Osteocyte (in vitro differentiated cells): Measurements from ENCODE around the gene TBC1D22B. TPM values are rescaled to one million over a fixed set of nuclear protein-coding genes. Genes with fewer than 3 reads are reported as not detected.

Experiments
- DNase-seq: peaks from one replicate; pipeline ENCODE4 v3.0.0; 2021; ENCODE audit warnings: mixed read lengths; ENCODE audit not compliant: unreplicated experiment; ENCODE audit errors: extremely low spot score
- H3K27ac Mint-ChIP-seq: one replicate; pipeline ENCODE4 v1.8.0; 2021; ENCODE audit warnings: mild to moderate bottlenecking, mixed read lengths; ENCODE audit not compliant: unreplicated experiment
- H3K27me3 Mint-ChIP-seq: one replicate; pipeline ENCODE4 v1.8.0; 2021; ENCODE audit warnings: mixed read lengths; ENCODE audit not compliant: unreplicated experiment
- H3K36me3 Mint-ChIP-seq: one replicate; pipeline ENCODE4 v1.8.0; 2021; ENCODE audit warnings: mixed read lengths; ENCODE audit not compliant: unreplicated experiment
- H3K4me1 Mint-ChIP-seq: one replicate; pipeline ENCODE4 v1.8.0; 2021; ENCODE audit warnings: mixed read lengths; ENCODE audit not compliant: unreplicated experiment
- H3K4me3 Mint-ChIP-seq: one replicate; pipeline ENCODE4 v1.8.0; 2021; ENCODE audit warnings: mild to moderate bottlenecking, moderate library complexity, mixed read lengths; ENCODE audit not compliant: unreplicated experiment
- H3K9me3 Mint-ChIP-seq: one replicate; pipeline ENCODE4 v1.8.0; 2021; ENCODE audit warnings: mixed read lengths; ENCODE audit not compliant: unreplicated experiment
- total RNA-seq: library from RNA; stranded (reverse); gene quantifications from 2 replicates; pipeline ENCODE4 v1.2.1, GENCODE V29; 2021
- TF ChIP-seq, protein P1 (sequence below): fragments of 200-600 bp; sonication (generic); IDR thresholded peaks from 2 replicates; pipeline ENCODE4 v1.5.0; 2021; ENCODE audit warnings: antibody characterized with exemption, mild to moderate bottlenecking, moderate library complexity

TBC1D22B gene
- total RNA-seq, 1 donor from 2014 or later = 13.8 TPM

DNA sequence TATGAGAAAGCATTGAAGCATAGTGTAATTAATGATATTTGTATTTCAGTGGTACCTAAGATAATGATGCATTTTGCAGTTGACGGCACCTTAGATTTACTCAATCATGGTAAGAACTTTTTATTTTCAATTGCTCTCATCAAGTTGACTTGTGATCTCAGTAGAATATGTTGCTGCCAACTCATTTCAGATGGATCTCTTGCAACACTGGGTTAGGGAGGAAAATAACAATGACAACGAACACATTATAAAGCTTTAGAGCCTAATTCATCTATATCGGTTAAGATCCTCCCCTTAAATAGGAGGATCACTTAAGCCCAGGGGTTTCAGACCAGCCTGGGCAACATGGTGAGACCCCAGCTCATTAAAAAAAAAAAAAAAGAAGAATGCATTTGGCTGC lies 18.0 kb upstream of the TBC1D22B start:
- Mint-ChIP-seq H3K9me3 (peaks cover 3% of the 10 kb centered on the region), H3K4me1 (peaks cover 60% of the 10 kb centered on the region), H3K36me3 (no peaks in the 10 kb centered on the region), H3K27ac (peak overlapping the region; percentile 98), H3K4me3 (no peak overlapping the region), H3K27me3 (no peaks in the 10 kb centered on the region)
- DNase-seq = no peak
- TF ChIP-seq, protein P1, sequence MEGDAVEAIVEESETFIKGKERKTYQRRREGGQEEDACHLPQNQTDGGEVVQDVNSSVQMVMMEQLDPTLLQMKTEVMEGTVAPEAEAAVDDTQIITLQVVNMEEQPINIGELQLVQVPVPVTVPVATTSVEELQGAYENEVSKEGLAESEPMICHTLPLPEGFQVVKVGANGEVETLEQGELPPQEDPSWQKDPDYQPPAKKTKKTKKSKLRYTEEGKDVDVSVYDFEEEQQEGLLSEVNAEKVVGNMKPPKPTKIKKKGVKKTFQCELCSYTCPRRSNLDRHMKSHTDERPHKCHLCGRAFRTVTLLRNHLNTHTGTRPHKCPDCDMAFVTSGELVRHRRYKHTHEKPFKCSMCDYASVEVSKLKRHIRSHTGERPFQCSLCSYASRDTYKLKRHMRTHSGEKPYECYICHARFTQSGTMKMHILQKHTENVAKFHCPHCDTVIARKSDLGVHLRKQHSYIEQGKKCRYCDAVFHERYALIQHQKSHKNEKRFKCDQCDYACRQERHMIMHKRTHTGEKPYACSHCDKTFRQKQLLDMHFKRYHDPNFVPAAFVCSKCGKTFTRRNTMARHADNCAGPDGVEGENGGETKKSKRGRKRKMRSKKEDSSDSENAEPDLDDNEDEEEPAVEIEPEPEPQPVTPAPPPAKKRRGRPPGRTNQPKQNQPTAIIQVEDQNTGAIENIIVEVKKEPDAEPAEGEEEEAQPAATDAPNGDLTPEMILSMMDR = no peak

DNA sequence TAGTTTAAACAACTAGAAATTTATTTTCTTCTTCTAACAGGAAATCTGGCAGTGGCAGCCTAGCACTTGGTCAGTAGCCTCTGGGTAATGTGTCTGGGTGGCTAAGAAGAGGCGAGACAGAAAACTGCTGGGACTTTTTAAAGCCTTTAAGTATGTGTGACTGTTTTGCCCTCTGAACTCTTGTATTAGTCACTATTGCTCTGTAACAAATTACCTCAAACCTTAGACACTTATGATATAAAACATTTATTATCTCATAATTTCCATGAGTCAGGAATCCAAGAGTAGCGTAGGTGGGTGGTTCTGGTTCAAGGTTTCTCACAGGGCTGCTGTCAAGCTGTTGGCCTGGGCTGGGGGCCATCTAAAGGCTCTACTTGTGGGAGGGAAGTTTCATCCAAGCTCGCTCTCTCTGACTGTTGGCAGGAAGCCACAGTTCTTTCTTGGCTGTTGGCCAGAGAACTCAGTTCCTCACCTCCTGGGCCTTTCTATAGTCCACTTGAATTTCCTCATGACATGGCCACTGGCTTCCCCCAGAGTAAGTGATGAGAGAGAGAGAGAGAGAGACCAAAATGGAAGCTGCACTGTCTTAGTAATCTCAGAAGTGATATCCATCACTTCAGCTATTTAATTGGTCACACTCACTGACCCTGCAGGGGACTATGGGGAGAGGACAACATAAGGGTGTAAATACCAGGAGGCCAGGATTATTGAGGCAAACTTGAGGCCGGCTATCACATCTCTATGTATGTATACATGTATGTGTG lies 17.4 kb upstream of the TBC1D22B start:
- Mint-ChIP-seq H3K27me3 (no peaks in the 10 kb centered on the region), H3K36me3 (no peaks in the 10 kb centered on the region), H3K4me1 (peaks cover 66% of the 10 kb centered on the region), H3K9me3 (peaks cover 3% of the 10 kb centered on the region), H3K27ac (peak overlapping the region; percentile 98), H3K4me3 (no peak overlapping the region)
- peak; percentile 91 for DNase-seq
- TF ChIP-seq, protein P1 = no peak

DNA sequence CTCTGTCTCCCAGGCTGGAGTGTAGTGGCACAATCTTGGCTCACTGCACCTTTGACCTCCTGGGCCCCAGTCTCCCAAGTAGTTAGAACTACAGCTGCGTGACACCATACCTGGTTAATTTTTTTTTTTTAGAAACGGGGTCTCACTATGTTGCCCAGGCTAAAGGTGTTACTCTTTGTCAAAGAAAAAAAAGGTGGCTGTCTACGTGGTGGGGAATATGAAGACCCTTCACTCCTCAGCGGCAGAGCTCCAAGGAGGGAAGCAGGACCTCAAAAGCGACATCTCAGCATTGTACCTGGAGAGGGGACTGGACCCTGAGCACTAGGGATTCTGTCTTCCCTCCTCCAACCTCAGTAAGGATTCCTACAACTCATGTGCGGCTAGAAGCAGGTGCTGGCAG lies 16.4 kb upstream of the TBC1D22B start:
- Mint-ChIP-seq H3K4me1 (peaks cover 76% of the 10 kb centered on the region), H3K36me3 (no peaks in the 10 kb centered on the region), H3K9me3 (peaks cover 3% of the 10 kb centered on the region), H3K27me3 (no peaks in the 10 kb centered on the region), H3K4me3 (no peak overlapping the region), H3K27ac (peak overlapping the region; percentile 98)
- TF ChIP-seq, protein P1 = no peak
- no peak for DNase-seq

GRCh38 chr6:37241775-37242428 lies 15.7 kb upstream of the TBC1D22B start:
- Mint-ChIP-seq H3K36me3 (no peaks in the 10 kb centered on the region), H3K4me3 (no peak overlapping the region), H3K27me3 (no peaks in the 10 kb centered on the region), H3K27ac (peak overlapping the region; percentile 98), H3K4me1 (peaks cover 82% of the 10 kb centered on the region), H3K9me3 (peaks cover 3% of the 10 kb centered on the region)
- TF ChIP-seq, protein P1 = no peak
- no peak for DNase-seq

DNA sequence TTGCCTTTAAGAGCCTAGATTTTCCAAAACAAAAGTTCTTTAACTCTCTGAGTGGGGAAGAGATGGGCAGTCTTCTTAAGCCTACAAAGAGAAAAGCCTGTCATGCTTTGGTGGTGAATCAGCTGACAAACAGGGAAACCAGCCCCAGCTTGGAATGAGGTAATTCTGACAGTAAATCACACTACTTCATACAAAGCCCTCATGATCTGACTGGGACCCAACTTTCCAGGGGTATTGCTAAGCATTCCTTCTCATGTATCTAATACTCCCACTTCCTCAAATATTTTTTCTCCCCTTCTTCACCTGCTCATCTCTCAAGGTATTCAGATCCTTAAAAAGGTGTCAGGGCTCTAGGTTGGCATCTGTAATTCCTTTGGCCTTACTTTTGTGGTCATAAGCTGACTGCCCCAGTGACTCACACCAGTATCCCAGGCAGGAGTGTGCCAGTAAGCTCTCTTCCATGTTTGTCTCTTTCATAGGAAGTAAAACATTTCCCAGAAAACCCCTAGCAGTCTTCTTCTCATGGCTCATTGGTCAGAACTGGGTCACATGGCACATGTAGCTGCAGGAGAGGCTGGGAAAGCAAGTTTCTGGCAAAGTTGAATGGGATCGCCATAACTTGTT lies 15.0 kb upstream of the TBC1D22B start:
- Mint-ChIP-seq H3K9me3 (peaks cover 3% of the 10 kb centered on the region), H3K27me3 (no peaks in the 10 kb centered on the region), H3K4me3 (no peak overlapping the region), H3K27ac (peak overlapping the region; percentile 98), H3K4me1 (peaks cover 81% of the 10 kb centered on the region), H3K36me3 (no peaks in the 10 kb centered on the region)
- no peak for DNase-seq
- TF ChIP-seq, protein P1 = no peak
